Neural crest cell (in vitro differentiated cells): Measurements from ENCODE around the gene IGFL4. TPM values are rescaled to one million over a fixed set of nuclear protein-coding genes. Genes with fewer than 3 reads are reported as not detected.

ENCODE experiments used
- DNase-seq: peaks from one replicate; pipeline ENCODE4 v3.0.0; 2021; ENCODE audit warnings: low read depth, mixed read lengths, low spot score
- H3K27ac Mint-ChIP-seq: one replicate; pipeline ENCODE4 v1.8.0; 2021; ENCODE audit warnings: mild to moderate bottlenecking, mixed read lengths; ENCODE audit not compliant: unreplicated experiment
- H3K27me3 Mint-ChIP-seq: 2 replicates; pipeline ENCODE4 v1.8.0; 2021; ENCODE audit warnings: low read depth, mild to moderate bottlenecking, mixed read lengths
- H3K36me3 Mint-ChIP-seq: 2 replicates; pipeline ENCODE4 v1.8.0; 2021; ENCODE audit warnings: low read depth, mild to moderate bottlenecking, mixed read lengths
- H3K4me1 Mint-ChIP-seq: 2 replicates; pipeline ENCODE4 v1.8.0; 2021; ENCODE audit warnings: mixed read lengths
- H3K4me3 Mint-ChIP-seq: one replicate; pipeline ENCODE4 v1.8.0; 2021; ENCODE audit warnings: mild to moderate bottlenecking, mixed read lengths
- H3K9me3 Mint-ChIP-seq: 2 replicates; pipeline ENCODE4 v1.8.0; 2021; ENCODE audit warnings: mixed read lengths
- total RNA-seq: library from RNA; stranded (reverse); gene quantifications from 2 replicates; pipeline ENCODE4 v1.2.1, GENCODE V29; 2021
- TF ChIP-seq, protein P1 (sequence below): fragments of 200-600 bp; sonication (generic); conservative IDR thresholded peaks from 2 replicates; pipeline ENCODE4 v1.5.0; 2021; ENCODE audit warnings: antibody characterized with exemption, mild to moderate bottlenecking

IGFL4 gene
- total RNA-seq, 1 donor from 2014 or later, result 0.70 TPM

DNA sequence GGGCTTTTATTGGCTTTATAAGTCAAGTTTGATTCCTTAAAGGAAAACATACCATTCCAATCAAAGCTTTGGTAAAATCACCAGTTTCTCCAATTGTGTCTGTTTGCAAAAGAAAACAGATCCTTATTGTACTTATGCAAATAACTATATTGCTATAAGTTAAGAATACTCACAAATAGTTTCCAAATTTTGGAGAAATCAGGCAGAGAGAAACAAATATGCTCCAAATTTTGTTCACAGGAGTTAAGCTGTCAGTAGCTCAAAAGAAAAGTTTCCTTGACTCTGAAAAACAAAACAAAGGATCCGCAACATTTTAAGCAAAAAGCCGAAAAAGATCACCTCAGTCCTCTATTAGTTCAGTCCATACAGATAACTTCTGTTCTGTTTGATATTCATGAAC is 19.2 kb upstream of the IGFL4 start:
- H3K27ac Mint-ChIP-seq, result no peak overlapping the region
- peaks cover 16% of the 10 kb centered on the region for H3K36me3 Mint-ChIP-seq
- H3K9me3 Mint-ChIP-seq, result peaks cover 34% of the 10 kb centered on the region
- no peak overlapping the region for H3K4me3 Mint-ChIP-seq
- peaks cover 17% of the 10 kb centered on the region for H3K27me3 Mint-ChIP-seq
- no peak for DNase-seq
- TF ChIP-seq, protein P1, sequence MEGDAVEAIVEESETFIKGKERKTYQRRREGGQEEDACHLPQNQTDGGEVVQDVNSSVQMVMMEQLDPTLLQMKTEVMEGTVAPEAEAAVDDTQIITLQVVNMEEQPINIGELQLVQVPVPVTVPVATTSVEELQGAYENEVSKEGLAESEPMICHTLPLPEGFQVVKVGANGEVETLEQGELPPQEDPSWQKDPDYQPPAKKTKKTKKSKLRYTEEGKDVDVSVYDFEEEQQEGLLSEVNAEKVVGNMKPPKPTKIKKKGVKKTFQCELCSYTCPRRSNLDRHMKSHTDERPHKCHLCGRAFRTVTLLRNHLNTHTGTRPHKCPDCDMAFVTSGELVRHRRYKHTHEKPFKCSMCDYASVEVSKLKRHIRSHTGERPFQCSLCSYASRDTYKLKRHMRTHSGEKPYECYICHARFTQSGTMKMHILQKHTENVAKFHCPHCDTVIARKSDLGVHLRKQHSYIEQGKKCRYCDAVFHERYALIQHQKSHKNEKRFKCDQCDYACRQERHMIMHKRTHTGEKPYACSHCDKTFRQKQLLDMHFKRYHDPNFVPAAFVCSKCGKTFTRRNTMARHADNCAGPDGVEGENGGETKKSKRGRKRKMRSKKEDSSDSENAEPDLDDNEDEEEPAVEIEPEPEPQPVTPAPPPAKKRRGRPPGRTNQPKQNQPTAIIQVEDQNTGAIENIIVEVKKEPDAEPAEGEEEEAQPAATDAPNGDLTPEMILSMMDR, result no peak
- H3K4me1 Mint-ChIP-seq, result peaks cover 14% of the 10 kb centered on the region

DNA sequence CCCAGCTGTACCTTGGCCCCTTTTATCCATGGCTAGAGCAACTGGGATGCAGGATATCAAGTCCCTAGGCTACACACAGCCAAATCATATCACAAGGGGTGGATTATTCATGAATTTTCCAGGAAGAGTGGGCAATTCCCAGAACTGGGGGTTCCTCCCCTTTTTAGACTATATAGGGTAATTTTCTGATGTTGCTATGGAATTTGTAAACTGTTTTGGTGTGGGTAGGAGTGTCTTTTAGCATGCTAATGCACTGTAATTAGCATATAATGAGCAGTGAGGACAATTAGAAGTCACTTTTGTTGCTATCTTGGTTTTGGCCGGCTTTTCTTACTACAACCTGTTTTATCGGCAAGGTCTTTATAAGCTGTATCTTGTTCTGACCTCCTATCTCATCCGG is 18.0 kb upstream of the IGFL4 start:
- H3K4me3 Mint-ChIP-seq, result no peak overlapping the region
- TF ChIP-seq, protein P1, result no peak
- H3K4me1 Mint-ChIP-seq, result peaks cover 14% of the 10 kb centered on the region
- peaks cover 11% of the 10 kb centered on the region for H3K36me3 Mint-ChIP-seq
- peaks cover 32% of the 10 kb centered on the region for H3K9me3 Mint-ChIP-seq
- peaks cover 24% of the 10 kb centered on the region for H3K27me3 Mint-ChIP-seq
- no peak for DNase-seq
- H3K27ac Mint-ChIP-seq, result no peak overlapping the region

DNA sequence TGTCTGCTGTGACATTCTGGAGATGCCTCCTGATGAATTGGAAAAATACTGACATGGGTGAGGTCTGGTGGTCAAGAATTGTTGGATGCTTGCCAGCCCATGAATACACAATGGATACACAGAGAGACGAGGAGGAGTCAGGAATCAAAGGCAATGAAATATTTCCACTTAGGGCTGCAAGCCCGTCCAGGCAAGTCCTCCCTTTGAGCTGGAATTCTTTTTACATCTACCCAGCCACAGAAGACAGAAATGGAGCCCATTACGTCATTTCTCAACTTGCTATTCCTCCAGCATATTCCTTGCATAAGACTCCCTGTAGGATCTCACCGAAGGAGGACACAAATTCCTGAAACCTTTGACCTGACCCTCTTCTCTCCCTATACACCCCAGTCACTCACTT is 15.7 kb upstream of the IGFL4 start:
- no peak for DNase-seq
- Mint-ChIP-seq H3K9me3 (peaks cover 27% of the 10 kb centered on the region), H3K27ac (no peak overlapping the region), H3K36me3 (peaks cover 7% of the 10 kb centered on the region), H3K27me3 (peaks cover 37% of the 10 kb centered on the region), H3K4me3 (no peak overlapping the region), H3K4me1 (peaks cover 8% of the 10 kb centered on the region)
- TF ChIP-seq, protein P1, result no peak

DNA sequence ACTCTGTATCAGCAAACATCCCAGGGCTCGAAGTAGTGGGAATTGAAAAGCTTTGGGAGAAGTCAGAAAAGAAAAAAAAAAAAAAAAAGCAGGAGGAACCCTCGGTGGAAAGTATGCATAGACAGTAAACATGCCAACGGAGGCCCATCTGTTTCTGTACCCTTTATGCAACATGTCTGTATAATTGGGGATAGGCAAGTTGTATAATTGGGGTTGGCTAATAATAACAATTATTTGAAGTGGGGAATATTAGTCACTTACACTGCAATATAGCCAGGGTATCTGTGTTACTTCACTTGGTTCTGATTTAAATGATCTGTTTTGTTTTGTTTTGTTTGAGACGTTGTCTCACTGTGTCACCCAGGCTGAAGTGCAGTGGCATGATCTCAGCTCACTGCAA is 12.1 kb upstream of the IGFL4 start:
- H3K4me1 Mint-ChIP-seq, result peaks cover 8% of the 10 kb centered on the region
- H3K36me3 Mint-ChIP-seq, result no peaks in the 10 kb centered on the region
- no peak for DNase-seq
- H3K27me3 Mint-ChIP-seq, result peaks cover 57% of the 10 kb centered on the region
- H3K9me3 Mint-ChIP-seq, result peaks cover 13% of the 10 kb centered on the region
- no peak overlapping the region for H3K27ac Mint-ChIP-seq
- TF ChIP-seq, protein P1, result no peak
- H3K4me3 Mint-ChIP-seq, result no peak overlapping the region

DNA sequence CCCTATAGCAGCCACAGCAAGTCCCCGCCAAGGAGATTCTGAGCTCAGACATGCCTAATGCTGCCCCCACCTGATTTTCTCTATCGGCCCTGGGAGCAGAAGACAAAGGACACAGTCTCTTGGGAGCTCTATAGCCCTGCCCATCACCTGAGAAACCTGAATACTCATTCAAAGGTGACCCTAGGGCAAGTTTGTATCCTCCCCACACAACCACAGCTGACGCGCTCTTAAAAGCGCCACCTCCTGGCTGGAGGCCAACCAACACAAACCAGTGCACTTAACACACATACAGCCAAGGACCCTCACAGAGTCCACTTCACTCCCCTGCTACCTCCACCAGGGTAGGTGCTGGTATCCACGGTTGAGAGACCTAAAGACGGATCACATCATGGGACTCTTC is 8.8 kb upstream of the IGFL4 start:
- Mint-ChIP-seq H3K36me3 (no peaks in the 10 kb centered on the region), H3K27me3 (peaks cover 72% of the 10 kb centered on the region), H3K4me1 (no peaks in the 10 kb centered on the region), H3K4me3 (no peak overlapping the region), H3K27ac (no peak overlapping the region), H3K9me3 (peaks cover 17% of the 10 kb centered on the region)
- TF ChIP-seq, protein P1, result peak; percentile 19
- no peak for DNase-seq

DNA sequence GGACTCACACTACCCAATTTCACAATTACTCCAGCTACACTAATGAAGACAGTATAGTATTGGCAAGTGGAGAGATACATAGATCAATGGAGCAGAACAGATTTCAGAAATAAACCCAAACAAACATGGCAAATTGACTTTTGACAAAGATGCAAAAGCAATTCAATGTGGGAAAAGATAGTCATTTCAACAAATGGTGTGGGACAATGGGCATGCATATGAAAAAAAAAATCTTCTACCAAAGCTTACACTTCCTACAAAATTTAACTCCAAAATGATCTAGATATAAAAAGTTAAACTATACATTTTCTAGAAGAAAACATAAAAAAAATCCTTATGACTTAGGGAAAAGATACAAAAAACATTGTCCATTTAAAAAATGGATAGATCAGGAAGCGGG is 2.7 kb upstream of the IGFL4 start:
- Mint-ChIP-seq H3K27me3 (peaks cover 44% of the 10 kb centered on the region), H3K27ac (no peak overlapping the region), H3K4me1 (no peaks in the 10 kb centered on the region), H3K36me3 (peaks cover 17% of the 10 kb centered on the region), H3K4me3 (no peak overlapping the region), H3K9me3 (peaks cover 21% of the 10 kb centered on the region)
- no peak for DNase-seq
- TF ChIP-seq, protein P1, result no peak
